HEK293 (cell line): ENCODE results near the gene USO1.

Source experiments
- AEBP2 ChIP-seq: fragments of 450-650 bp; formaldehyde crosslinking; IDR thresholded peaks from 2 replicates; pipeline ENCODE4 v1.5.1; 2016; ENCODE audit warnings: missing biosample characterization, missing genetic modification characterization, borderline replicate concordance
- CTCF ChIP-seq: fragments of 450-650 bp; formaldehyde crosslinking; IDR thresholded peaks from 2 replicates; pipeline ENCODE4 v1.5.1; 2016; ENCODE audit warnings: missing biosample characterization, missing genetic modification characterization
- HOXD13 ChIP-seq: sonication (generic); formaldehyde crosslinking; IDR thresholded peaks from 2 replicates; pipeline ENCODE4 v1.8.0; 2022; ENCODE audit warnings: missing genetic modification reagents, borderline replicate concordance
- REST ChIP-seq: fragments of 450-650 bp; formaldehyde crosslinking; IDR thresholded peaks from 2 replicates; pipeline ENCODE4 v1.5.1; 2016; ENCODE audit warnings: missing biosample characterization, missing genetic modification characterization
- YY1 ChIP-seq: fragments of 450-650 bp; formaldehyde crosslinking; IDR thresholded peaks from 2 replicates; pipeline ENCODE4 v1.5.1; 2018; ENCODE audit warnings: missing biosample characterization, missing genetic modification characterization
- ZBTB7A ChIP-seq: fragments of 450-650 bp; formaldehyde crosslinking; IDR thresholded peaks from 2 replicates; pipeline ENCODE4 v1.5.1; 2016; ENCODE audit warnings: low read depth, missing biosample characterization, missing genetic modification characterization
- ZNF10 ChIP-seq: fragments of 450-650 bp; formaldehyde crosslinking; IDR thresholded peaks from 2 replicates; pipeline ENCODE4 v1.5.1; 2017; ENCODE audit warnings: missing biosample characterization, missing genetic modification characterization
- ZNF140 ChIP-seq: fragments of 450-650 bp; formaldehyde crosslinking; IDR thresholded peaks from 2 replicates; pipeline ENCODE4 v1.5.1; 2016; ENCODE audit warnings: missing biosample characterization, missing genetic modification characterization
- ZNF548 ChIP-seq: fragments of 450-650 bp; formaldehyde crosslinking; IDR thresholded peaks from 2 replicates; pipeline ENCODE4 v1.5.1; 2016; ENCODE audit warnings: missing biosample characterization, missing genetic modification characterization
- ZNF791 ChIP-seq: fragments of 450-650 bp; formaldehyde crosslinking; IDR thresholded peaks from 2 replicates; pipeline ENCODE4 v1.5.1; 2016; ENCODE audit warnings: missing biosample characterization, missing genetic modification characterization
- ZSCAN4 ChIP-seq: fragments of 450-650 bp; formaldehyde crosslinking; IDR thresholded peaks from 2 replicates; pipeline ENCODE4 v1.5.1; 2017; ENCODE audit warnings: missing biosample characterization, missing genetic modification characterization
- TF ChIP-seq, protein P1 (sequence below): fragments of 450-650 bp; formaldehyde crosslinking; IDR thresholded peaks from 2 replicates; pipeline ENCODE4 v1.5.1; 2016; ENCODE audit warnings: missing biosample characterization, missing genetic modification characterization
- TF ChIP-seq, protein P2 (sequence below): fragments of 450-650 bp; formaldehyde crosslinking; IDR thresholded peaks from 2 replicates; pipeline ENCODE4 v1.5.1; 2016; ENCODE audit warnings: missing biosample characterization, missing genetic modification characterization, low read depth

GRCh38 chr4:75727073-75727472, 2.7 kb downstream of the USO1 start:
- TF ChIP-seq HOXD13, result no peak
- TF ChIP-seq, protein P1, sequence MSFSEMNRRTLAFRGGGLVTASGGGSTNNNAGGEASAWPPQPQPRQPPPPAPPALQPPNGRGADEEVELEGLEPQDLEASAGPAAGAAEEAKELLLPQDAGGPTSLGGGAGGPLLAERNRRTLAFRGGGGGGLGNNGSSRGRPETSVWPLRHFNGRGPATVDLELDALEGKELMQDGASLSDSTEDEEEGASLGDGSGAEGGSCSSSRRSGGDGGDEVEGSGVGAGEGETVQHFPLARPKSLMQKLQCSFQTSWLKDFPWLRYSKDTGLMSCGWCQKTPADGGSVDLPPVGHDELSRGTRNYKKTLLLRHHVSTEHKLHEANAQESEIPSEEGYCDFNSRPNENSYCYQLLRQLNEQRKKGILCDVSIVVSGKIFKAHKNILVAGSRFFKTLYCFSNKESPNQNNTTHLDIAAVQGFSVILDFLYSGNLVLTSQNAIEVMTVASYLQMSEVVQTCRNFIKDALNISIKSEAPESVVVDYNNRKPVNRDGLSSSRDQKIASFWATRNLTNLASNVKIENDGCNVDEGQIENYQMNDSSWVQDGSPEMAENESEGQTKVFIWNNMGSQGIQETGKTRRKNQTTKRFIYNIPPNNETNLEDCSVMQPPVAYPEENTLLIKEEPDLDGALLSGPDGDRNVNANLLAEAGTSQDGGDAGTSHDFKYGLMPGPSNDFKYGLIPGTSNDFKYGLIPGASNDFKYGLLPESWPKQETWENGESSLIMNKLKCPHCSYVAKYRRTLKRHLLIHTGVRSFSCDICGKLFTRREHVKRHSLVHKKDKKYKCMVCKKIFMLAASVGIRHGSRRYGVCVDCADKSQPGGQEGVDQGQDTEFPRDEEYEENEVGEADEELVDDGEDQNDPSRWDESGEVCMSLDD (tag by site-specific recombination), result no peak
- no peak for TF ChIP-seq CTCF (tag by site-specific recombination)
- TF ChIP-seq, protein P2, sequence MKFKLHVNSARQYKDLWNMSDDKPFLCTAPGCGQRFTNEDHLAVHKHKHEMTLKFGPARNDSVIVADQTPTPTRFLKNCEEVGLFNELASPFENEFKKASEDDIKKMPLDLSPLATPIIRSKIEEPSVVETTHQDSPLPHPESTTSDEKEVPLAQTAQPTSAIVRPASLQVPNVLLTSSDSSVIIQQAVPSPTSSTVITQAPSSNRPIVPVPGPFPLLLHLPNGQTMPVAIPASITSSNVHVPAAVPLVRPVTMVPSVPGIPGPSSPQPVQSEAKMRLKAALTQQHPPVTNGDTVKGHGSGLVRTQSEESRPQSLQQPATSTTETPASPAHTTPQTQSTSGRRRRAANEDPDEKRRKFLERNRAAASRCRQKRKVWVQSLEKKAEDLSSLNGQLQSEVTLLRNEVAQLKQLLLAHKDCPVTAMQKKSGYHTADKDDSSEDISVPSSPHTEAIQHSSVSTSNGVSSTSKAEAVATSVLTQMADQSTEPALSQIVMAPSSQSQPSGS, result no peak
- no peak for TF ChIP-seq ZNF791 (tag by site-specific recombination)
- no peak for TF ChIP-seq ZNF548 (tag by site-specific recombination)
- no peak for TF ChIP-seq ZNF10 (tag by site-specific recombination)
- no peak for TF ChIP-seq REST (tag by site-specific recombination)
- TF ChIP-seq ZBTB7A (tag by site-specific recombination), result no peak
- no peak for TF ChIP-seq AEBP2 (tag by site-specific recombination)
- TF ChIP-seq ZSCAN4, result no peak
- no peak for TF ChIP-seq YY1 (tag by site-specific recombination)
- TF ChIP-seq ZNF140, result no peak
